Esophagus squamous epithelium (tissue), 4 donors: ENCODE results near the gene BMP2K.

Source experiments
- POLR2A ChIP-seq, 4 donors: fragments of 450-650 bp; IDR thresholded peaks; one replicate each; pipeline ENCODE4 v1.6.1; 2017; ENCODE audit warnings: antibody characterized with exemption in 4 of 4, mild to moderate bottlenecking in 4 of 4, moderate library complexity in 3 of 4
- TF ChIP-seq, protein P1 (sequence below), 6 experiments: fragments of 450-650 bp in 4 of 6; fragments of 200-600 bp in 2 of 6; sonication (generic) in 2 of 6; IDR thresholded peaks; one replicate each; pipeline ENCODE4 v1.5.1; 2016 to 2019; ENCODE audit warnings: antibody characterized with exemption in 6 of 6, mild to moderate bottlenecking in 4 of 6, moderate library complexity in 4 of 6

DNA sequence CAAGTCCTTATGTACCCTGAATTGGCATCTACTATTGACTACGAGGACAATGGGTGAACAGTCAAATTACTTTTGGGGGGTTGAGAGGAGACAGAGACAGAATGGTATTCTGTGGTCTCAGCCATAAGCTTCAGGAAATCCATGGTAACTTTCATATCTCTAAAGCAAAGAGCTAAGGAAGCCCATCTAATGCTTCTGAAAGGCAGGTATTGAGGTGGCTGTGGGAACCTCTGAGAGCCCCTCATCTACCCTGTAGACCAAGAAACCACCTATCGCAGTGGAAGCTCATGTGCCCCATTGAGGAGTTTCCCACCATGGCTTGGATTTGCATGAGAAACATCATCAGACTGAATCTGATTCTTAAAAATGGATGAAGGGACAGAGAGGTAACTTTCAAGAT lies 23.1 kb upstream of the BMP2K start:
- TF ChIP-seq, protein P1, sequence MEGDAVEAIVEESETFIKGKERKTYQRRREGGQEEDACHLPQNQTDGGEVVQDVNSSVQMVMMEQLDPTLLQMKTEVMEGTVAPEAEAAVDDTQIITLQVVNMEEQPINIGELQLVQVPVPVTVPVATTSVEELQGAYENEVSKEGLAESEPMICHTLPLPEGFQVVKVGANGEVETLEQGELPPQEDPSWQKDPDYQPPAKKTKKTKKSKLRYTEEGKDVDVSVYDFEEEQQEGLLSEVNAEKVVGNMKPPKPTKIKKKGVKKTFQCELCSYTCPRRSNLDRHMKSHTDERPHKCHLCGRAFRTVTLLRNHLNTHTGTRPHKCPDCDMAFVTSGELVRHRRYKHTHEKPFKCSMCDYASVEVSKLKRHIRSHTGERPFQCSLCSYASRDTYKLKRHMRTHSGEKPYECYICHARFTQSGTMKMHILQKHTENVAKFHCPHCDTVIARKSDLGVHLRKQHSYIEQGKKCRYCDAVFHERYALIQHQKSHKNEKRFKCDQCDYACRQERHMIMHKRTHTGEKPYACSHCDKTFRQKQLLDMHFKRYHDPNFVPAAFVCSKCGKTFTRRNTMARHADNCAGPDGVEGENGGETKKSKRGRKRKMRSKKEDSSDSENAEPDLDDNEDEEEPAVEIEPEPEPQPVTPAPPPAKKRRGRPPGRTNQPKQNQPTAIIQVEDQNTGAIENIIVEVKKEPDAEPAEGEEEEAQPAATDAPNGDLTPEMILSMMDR (IDR thresholded peaks at IDR 0.05) = no peak
- no peak for TF ChIP-seq POLR2A (IDR thresholded peaks at IDR 0.05)
